Measurements from ENCODE around the gene MCTP1. TPM values are rescaled to one million over a fixed set of nuclear protein-coding genes. Genes with fewer than 3 reads are reported as not detected.

The MCTP1 gene
- total RNA-seq, 1 experiment from 2014 or later, result 5.6 TPM

DNA sequence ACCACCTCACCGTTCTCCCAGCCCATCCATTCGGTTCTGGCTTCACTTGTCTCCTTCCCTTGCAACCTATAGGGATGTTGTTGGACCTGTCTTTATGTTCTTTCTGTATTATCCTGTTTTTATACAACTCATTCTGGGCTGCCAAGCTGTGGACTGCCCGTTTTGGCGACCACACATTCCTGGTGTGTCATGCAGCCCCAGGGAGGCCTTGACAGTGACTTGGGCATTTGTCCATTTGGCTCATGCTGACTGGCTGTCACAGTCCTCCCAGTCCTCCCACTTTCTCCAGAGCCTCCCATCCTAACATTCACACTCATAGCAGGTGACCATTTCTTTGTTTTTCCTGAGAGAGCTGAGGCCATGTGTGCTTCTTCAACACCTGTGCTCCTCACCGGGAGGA is 530.1 kb downstream of the MCTP1 start:
- ChIA-PET CTCF (no interaction called here), POLR2A (no interaction called here)
- TF ChIP-seq, protein P1, sequence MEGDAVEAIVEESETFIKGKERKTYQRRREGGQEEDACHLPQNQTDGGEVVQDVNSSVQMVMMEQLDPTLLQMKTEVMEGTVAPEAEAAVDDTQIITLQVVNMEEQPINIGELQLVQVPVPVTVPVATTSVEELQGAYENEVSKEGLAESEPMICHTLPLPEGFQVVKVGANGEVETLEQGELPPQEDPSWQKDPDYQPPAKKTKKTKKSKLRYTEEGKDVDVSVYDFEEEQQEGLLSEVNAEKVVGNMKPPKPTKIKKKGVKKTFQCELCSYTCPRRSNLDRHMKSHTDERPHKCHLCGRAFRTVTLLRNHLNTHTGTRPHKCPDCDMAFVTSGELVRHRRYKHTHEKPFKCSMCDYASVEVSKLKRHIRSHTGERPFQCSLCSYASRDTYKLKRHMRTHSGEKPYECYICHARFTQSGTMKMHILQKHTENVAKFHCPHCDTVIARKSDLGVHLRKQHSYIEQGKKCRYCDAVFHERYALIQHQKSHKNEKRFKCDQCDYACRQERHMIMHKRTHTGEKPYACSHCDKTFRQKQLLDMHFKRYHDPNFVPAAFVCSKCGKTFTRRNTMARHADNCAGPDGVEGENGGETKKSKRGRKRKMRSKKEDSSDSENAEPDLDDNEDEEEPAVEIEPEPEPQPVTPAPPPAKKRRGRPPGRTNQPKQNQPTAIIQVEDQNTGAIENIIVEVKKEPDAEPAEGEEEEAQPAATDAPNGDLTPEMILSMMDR (IDR thresholded peaks at IDR 0.05), result no peak
- TF ChIP-seq, protein P2, sequence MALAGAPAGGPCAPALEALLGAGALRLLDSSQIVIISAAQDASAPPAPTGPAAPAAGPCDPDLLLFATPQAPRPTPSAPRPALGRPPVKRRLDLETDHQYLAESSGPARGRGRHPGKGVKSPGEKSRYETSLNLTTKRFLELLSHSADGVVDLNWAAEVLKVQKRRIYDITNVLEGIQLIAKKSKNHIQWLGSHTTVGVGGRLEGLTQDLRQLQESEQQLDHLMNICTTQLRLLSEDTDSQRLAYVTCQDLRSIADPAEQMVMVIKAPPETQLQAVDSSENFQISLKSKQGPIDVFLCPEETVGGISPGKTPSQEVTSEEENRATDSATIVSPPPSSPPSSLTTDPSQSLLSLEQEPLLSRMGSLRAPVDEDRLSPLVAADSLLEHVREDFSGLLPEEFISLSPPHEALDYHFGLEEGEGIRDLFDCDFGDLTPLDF (CRISPR knock-in tag; IDR thresholded peaks at IDR 0.05), result no peak
- no peak for TF ChIP-seq JUN (CRISPR knock-in tag; IDR thresholded peaks at IDR 0.05)
- TF ChIP-seq, protein P3, sequence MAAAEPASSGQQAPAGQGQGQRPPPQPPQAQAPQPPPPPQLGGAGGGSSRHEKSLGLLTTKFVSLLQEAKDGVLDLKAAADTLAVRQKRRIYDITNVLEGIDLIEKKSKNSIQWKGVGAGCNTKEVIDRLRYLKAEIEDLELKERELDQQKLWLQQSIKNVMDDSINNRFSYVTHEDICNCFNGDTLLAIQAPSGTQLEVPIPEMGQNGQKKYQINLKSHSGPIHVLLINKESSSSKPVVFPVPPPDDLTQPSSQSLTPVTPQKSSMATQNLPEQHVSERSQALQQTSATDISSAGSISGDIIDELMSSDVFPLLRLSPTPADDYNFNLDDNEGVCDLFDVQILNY (CRISPR knock-in tag; IDR thresholded peaks at IDR 0.05), result no peak
- TF ChIP-seq, protein P4, sequence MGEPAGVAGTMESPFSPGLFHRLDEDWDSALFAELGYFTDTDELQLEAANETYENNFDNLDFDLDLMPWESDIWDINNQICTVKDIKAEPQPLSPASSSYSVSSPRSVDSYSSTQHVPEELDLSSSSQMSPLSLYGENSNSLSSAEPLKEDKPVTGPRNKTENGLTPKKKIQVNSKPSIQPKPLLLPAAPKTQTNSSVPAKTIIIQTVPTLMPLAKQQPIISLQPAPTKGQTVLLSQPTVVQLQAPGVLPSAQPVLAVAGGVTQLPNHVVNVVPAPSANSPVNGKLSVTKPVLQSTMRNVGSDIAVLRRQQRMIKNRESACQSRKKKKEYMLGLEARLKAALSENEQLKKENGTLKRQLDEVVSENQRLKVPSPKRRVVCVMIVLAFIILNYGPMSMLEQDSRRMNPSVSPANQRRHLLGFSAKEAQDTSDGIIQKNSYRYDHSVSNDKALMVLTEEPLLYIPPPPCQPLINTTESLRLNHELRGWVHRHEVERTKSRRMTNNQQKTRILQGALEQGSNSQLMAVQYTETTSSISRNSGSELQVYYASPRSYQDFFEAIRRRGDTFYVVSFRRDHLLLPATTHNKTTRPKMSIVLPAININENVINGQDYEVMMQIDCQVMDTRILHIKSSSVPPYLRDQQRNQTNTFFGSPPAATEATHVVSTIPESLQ (CRISPR knock-in tag; IDR thresholded peaks at IDR 0.05), result no peak
- TF ChIP-seq ZNF121 (CRISPR knock-in tag; IDR thresholded peaks at IDR 0.05), result no peak
- TF ChIP-seq SMAD4 (CRISPR knock-in tag; IDR thresholded peaks at IDR 0.05), result no peak
- TF ChIP-seq IRF2 (CRISPR knock-in tag; IDR thresholded peaks at IDR 0.05; ENCODE audit: borderline replicate concordance, low read depth), result no peak
- TF ChIP-seq FOXK1 (CRISPR knock-in tag; IDR thresholded peaks at IDR 0.05), result no peak
- TF ChIP-seq ZNF263 (CRISPR knock-in tag; IDR thresholded peaks at IDR 0.05; ENCODE audit: low read depth), result no peak
- no peak for TF ChIP-seq ATF1 (CRISPR knock-in tag; IDR thresholded peaks at IDR 0.05)
- Mint-ChIP-seq H3K4me1 (peaks cover 8% of the 10 kb centered on the region), H3K27me3 (ENCODE audit: low read depth) (no peaks in the 10 kb centered on the region), H3K4me3 (no peak overlapping the region), H3K27ac (no peak overlapping the region), H3K9me3 (no peaks in the 10 kb centered on the region), H3K36me3 (no peaks in the 10 kb centered on the region)
- ATAC-seq (no peak), DNase-seq (ENCODE audit: low spot score) (no peak)

DNA sequence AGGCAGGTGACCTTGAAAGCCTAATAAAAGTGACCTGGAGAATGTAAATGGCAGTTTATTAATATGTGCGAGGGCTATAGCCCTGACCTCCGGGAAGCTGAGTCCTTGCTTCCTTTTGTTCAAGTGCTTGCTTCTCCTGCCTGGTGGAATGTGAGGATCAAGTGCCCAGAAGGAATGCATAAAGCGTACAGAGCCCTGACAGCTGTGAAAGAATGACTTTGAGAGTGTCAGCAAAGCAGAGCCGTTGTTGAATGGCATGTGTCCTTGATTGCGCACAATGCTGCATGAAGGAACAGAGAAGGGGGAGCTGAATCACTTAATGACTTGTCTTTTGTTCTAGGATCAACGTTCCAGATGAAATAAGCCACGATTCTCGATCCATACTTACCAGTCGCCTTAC is 533.4 kb downstream of the MCTP1 start:
- ATAC-seq (peak; percentile 30; the same call in 1 of the 2 replicates), DNase-seq (ENCODE audit: low spot score) (no peak)
- peak overlapping the region; percentile 1; the same call in 1 of the 2 replicates for H3K27ac Mint-ChIP-seq
- peaks cover 8% of the 10 kb centered on the region for H3K4me1 Mint-ChIP-seq
- no peaks in the 10 kb centered on the region for H3K36me3 Mint-ChIP-seq
- ChIA-PET POLR2A (no interaction called here), CTCF (no interaction called here)
- H3K9me3 Mint-ChIP-seq, result no peaks in the 10 kb centered on the region
- no peaks in the 10 kb centered on the region for H3K27me3 Mint-ChIP-seq (ENCODE audit: low read depth)
- no peak overlapping the region for H3K4me3 Mint-ChIP-seq
- TF ChIP-seq TEAD4 (CRISPR knock-in tag; IDR thresholded peaks at IDR 0.05) (no peak), ZBTB21 (CRISPR knock-in tag; IDR thresholded peaks at IDR 0.05; ENCODE audit: borderline replicate concordance) (no peak), NFYB (CRISPR knock-in tag; conservative IDR thresholded peaks at IDR 0.05; ENCODE audit: low read depth) (no peak), ZNF317 (CRISPR knock-in tag; IDR thresholded peaks at IDR 0.05; ENCODE audit: borderline replicate concordance, low read depth) (no peak), ZNF416 (CRISPR knock-in tag; IDR thresholded peaks at IDR 0.05) (no peak), ZNF396 (CRISPR knock-in tag; IDR thresholded peaks at IDR 0.05; ENCODE audit: borderline replicate concordance) (no peak), SOX15 (CRISPR knock-in tag; IDR thresholded peaks at IDR 0.05) (no peak), IRF2 (CRISPR knock-in tag; IDR thresholded peaks at IDR 0.05; ENCODE audit: borderline replicate concordance, low read depth) (no peak)
- TF ChIP-seq, protein P5, sequence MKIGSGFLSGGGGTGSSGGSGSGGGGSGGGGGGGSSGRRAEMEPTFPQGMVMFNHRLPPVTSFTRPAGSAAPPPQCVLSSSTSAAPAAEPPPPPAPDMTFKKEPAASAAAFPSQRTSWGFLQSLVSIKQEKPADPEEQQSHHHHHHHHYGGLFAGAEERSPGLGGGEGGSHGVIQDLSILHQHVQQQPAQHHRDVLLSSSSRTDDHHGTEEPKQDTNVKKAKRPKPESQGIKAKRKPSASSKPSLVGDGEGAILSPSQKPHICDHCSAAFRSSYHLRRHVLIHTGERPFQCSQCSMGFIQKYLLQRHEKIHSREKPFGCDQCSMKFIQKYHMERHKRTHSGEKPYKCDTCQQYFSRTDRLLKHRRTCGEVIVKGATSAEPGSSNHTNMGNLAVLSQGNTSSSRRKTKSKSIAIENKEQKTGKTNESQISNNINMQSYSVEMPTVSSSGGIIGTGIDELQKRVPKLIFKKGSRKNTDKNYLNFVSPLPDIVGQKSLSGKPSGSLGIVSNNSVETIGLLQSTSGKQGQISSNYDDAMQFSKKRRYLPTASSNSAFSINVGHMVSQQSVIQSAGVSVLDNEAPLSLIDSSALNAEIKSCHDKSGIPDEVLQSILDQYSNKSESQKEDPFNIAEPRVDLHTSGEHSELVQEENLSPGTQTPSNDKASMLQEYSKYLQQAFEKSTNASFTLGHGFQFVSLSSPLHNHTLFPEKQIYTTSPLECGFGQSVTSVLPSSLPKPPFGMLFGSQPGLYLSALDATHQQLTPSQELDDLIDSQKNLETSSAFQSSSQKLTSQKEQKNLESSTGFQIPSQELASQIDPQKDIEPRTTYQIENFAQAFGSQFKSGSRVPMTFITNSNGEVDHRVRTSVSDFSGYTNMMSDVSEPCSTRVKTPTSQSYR (CRISPR knock-in tag; IDR thresholded peaks at IDR 0.05), result no peak

All from WTC11 (cell line).